ENCODE measurements around the gene COL8A1.

- TF ChIP-seq POLR2A (IDR thresholded peaks at IDR 0.05; ENCODE audit: low read depth) (no peak), CTCF (IDR thresholded peaks at IDR 0.05) (no peak), POLR2AphosphoS5 (IDR thresholded peaks at IDR 0.05) (no peak), EP300 (IDR thresholded peaks at IDR 0.05) (no peak)
These were observed 23.6 kb upstream of the COL8A1 start for GRCh38 chr3:99614768-99615167.

Data from esophagus muscularis mucosa (tissue), 4 donors.